ENCODE results near the gene SANBR.
A peak's percentile ranks its signal among the peaks of the same experiment; 100 is the strongest.
"Not testable (repeated sequence)": the region's sequence is repeated elsewhere in the genome, so short reads cannot be mapped to it uniquely, and the experiment has no call there.

The SANBR gene

GRCh38 chr2:61065714-61066709, at the start of gene SANBR:
Gene SANBR, plus strand, starts transcription at chr2:61065871. Its CDS starts 4,480 bp downstream, at chr2:61070351.
- DNase-seq, result peak; percentile 40

GRCh38 chr2:61015976-61016375, 49.7 kb upstream of the SANBR start:
- DNase-seq, result no peak

- DNase-seq, result no peak
Measured at GRCh38 chr2:61016392-61017002, 49.2 kb upstream of the SANBR start.

- peak; percentile 77 for DNase-seq
Measured at GRCh38 chr2:61017003-61017555, 48.6 kb upstream of the SANBR start.

GRCh38 chr2:61017556-61018317, 47.9 kb upstream of the SANBR start, which contains the start of the genes PEX13 and PUS10:
Gene PEX13, plus strand, starts transcription at chr2:61017720. Its CDS starts 40 bp downstream, at chr2:61017760.
Gene PUS10, minus strand, starts transcription at chr2:61018255. Its CDS starts 6,365 bp downstream, at chr2:61011890.
- no peak for DNase-seq

- DNase-seq, result no peak
Measured at GRCh38 chr2:61018318-61018755, 47.3 kb upstream of the SANBR start.

GRCh38 chr2:61018798-61019197, 46.9 kb upstream of the SANBR start:
- no peak for DNase-seq

GRCh38 chr2:61021228-61021660, 44.4 kb upstream of the SANBR start:
- no peak for DNase-seq

- DNase-seq, result no peak
Measured at GRCh38 chr2:61023670-61024069, 42.0 kb upstream of the SANBR start.

GRCh38 chr2:61029533-61029932, 36.1 kb upstream of the SANBR start:
- DNase-seq, result no peak

GRCh38 chr2:61034592-61034991, 31.1 kb upstream of the SANBR start:
- DNase-seq, result not testable (repeated sequence)

GRCh38 chr2:61036643-61037042, 29.0 kb upstream of the SANBR start:
- DNase-seq, result not testable (repeated sequence)

GRCh38 chr2:61042807-61043206, 22.9 kb upstream of the SANBR start:
- no peak for DNase-seq

- no peak for DNase-seq
Measured at GRCh38 chr2:61044636-61045035, 21.0 kb upstream of the SANBR start.

- no peak for DNase-seq
Measured at GRCh38 chr2:61045226-61045625, 20.4 kb upstream of the SANBR start.

- DNase-seq, result no peak
Measured at GRCh38 chr2:61045999-61046398, 19.7 kb upstream of the SANBR start.

GRCh38 chr2:61055557-61055956, 10.1 kb upstream of the SANBR start:
- DNase-seq, result no peak

- DNase-seq, result no peak
Measured at GRCh38 chr2:61057562-61057961, 8.1 kb upstream of the SANBR start.

- no peak for DNase-seq
Measured at GRCh38 chr2:61059382-61059781, 6.3 kb upstream of the SANBR start.

- no peak for DNase-seq
Measured at GRCh38 chr2:61074100-61074499, 8.4 kb downstream of the SANBR start.

GRCh38 chr2:61085883-61086282, 20.2 kb downstream of the SANBR start:
- DNase-seq, result no peak

GRCh38 chr2:61089797-61090196, 24.1 kb downstream of the SANBR start:
- no peak for DNase-seq
